Body of pancreas (tissue), 4 donors: ENCODE results near the gene GRK6.

Experiments used
- POLR2A ChIP-seq, 3 donors: fragments of 450-650 bp; IDR thresholded peaks; one replicate each; pipeline ENCODE4 v1.6.1; 2016; ENCODE audit warnings: antibody characterized with exemption in 3 of 3, mild to moderate bottlenecking in 2 of 3
- TF ChIP-seq, protein P1 (sequence below), 7 experiments: fragments of 450-650 bp in 4 of 7; fragments of 200-600 bp in 3 of 7; sonication (generic) in 3 of 7; IDR thresholded peaks; one replicate each; pipeline ENCODE4 v1.5.1; 2016 to 2019; ENCODE audit warnings: antibody characterized with exemption in 7 of 7

DNA sequence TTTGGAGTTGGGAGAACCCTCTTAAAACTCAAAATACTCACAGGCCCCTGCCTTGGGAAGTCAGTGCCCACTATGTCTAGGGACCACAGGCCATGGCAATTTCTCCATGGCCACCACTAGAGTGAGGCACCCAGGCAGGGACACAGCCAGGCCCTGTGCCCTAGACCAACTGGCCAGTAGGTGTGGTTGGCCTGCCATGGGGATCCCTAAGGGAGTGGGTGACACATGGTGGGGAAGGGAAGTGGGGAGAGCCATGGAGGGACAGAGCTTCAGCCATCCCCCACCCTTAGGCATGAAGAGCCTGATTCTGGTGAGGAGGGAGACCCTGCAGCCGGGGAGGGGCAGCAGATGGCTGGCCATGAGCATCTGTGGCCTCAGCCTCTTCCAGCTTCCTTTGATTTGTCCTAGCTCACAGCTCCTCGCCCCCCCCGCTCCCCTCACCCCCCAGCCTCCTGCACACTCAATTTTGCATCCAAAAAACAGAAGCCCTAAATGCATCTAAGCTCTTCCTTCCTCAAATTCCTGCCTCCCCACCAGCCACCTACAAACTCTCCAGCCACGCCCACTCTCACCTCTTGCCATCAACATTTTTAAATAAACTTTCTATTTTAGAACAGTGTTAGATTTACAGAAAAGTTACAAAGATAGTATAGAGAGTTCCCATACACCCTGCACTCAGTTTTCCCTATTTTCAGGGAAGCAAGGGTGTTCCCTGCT lies 48.5 kb downstream of the GRK6 start:
- TF ChIP-seq, protein P1, sequence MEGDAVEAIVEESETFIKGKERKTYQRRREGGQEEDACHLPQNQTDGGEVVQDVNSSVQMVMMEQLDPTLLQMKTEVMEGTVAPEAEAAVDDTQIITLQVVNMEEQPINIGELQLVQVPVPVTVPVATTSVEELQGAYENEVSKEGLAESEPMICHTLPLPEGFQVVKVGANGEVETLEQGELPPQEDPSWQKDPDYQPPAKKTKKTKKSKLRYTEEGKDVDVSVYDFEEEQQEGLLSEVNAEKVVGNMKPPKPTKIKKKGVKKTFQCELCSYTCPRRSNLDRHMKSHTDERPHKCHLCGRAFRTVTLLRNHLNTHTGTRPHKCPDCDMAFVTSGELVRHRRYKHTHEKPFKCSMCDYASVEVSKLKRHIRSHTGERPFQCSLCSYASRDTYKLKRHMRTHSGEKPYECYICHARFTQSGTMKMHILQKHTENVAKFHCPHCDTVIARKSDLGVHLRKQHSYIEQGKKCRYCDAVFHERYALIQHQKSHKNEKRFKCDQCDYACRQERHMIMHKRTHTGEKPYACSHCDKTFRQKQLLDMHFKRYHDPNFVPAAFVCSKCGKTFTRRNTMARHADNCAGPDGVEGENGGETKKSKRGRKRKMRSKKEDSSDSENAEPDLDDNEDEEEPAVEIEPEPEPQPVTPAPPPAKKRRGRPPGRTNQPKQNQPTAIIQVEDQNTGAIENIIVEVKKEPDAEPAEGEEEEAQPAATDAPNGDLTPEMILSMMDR (IDR thresholded peaks at IDR 0.05) = no peak
- TF ChIP-seq POLR2A (IDR thresholded peaks at IDR 0.05) = no peak
